HepG2 (cell line): Measurements from ENCODE around the gene IGFN1.

Source experiments
- HOXA3 ChIP-seq: sonication (generic); formaldehyde crosslinking; IDR thresholded peaks from 2 replicates; pipeline ENCODE4 v1.5.0; 2020; ENCODE audit warnings: missing genetic modification reagents
- MIER2 ChIP-seq: IDR thresholded peaks from 2 replicates; pipeline ENCODE4 v1.6.1; 2016; ENCODE audit warnings: missing biosample characterization, missing genetic modification reagents
- NR2C2 ChIP-seq: sonication (generic); formaldehyde crosslinking; IDR thresholded peaks from 2 replicates; pipeline ENCODE4 v1.4.0; 2020; ENCODE audit warnings: missing genetic modification reagents, mild to moderate bottlenecking, moderate library complexity, borderline replicate concordance
- POLR2A ChIP-seq, 2 experiments: IDR thresholded peaks; 2 replicates each; pipeline ENCODE4 v1.6.1; 2011; ENCODE audit warnings: low read depth in 2 of 2, low read length in 2 of 2, mild to moderate bottlenecking in 1 of 2, moderate library complexity in 1 of 2; ENCODE audit not compliant: insufficient read depth in 1 of 2
- TF ChIP-seq, protein P1 (sequence below): sonication (generic); formaldehyde crosslinking; IDR thresholded peaks from 2 replicates; pipeline ENCODE4 v1.8.1; 2023; ENCODE audit warnings: missing genetic modification reagents, inconsistent platforms, borderline replicate concordance

DNA sequence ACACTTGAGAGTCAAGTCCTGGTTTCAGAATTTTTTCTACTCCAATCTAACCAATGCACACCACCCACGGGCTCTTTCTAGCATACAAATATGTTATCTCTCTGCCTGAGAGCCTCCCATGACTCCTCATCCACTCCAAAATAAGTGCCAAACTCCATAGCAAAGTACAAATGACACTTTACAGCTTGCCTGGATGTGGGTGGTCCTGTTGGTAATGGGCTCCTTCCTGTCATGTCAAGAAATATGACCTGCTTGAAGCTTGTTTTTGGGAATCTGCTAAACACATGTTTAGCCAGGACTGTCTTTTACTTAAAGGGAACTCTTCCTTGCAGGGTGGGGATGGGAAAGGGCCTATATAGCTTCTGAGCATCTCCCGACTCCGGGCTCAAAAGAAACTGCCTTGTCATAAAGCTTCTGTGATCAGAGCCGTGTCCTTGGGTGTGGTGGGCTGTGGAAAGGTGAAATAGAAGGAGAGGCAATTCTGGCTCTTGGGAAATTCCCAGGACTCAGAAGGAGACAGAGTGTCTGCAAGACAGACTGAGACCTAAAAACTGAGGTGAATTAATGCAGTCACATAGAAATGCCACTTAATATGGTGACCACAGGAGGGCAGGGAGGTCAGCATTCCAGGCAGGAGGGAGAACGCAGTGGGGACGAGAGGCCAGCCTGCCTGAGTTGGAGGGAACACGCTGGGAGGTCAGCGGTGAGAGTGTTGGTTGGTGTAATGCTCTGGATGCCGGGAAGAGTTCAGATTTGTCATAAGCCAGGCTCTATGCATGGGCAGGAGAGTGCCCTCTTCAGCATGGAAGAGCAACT is 6.1 kb upstream of the IGFN1 start:
- TF ChIP-seq, protein P1, sequence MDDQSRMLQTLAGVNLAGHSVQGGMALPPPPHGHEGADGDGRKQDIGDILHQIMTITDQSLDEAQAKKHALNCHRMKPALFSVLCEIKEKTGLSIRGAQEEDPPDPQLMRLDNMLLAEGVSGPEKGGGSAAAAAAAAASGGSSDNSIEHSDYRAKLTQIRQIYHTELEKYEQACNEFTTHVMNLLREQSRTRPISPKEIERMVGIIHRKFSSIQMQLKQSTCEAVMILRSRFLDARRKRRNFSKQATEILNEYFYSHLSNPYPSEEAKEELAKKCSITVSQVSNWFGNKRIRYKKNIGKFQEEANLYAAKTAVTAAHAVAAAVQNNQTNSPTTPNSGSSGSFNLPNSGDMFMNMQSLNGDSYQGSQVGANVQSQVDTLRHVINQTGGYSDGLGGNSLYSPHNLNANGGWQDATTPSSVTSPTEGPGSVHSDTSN (CRISPR knock-in tag), result no peak
- no peak for TF ChIP-seq NR2C2 (CRISPR knock-in tag)
- TF ChIP-seq POLR2A (IDR thresholded peaks at IDR 0.05; ENCODE audit: insufficient read depth in 1 of 2, low read depth in 2 of 2, low read length in 2 of 2), result no peak
- TF ChIP-seq MIER2, result no peak
- TF ChIP-seq HOXA3 (CRISPR knock-in tag), result no peak
